Omental fat pad (tissue), 4 donors: ENCODE data around the gene SLC2A3. TPM values are rescaled to one million over a fixed set of nuclear protein-coding genes. Genes with fewer than 3 reads are reported as not detected.
"Not testable (repeated sequence)": the region's sequence is repeated elsewhere in the genome, so short reads cannot be mapped to it uniquely, and the experiment has no call there.

ENCODE experiments used
- ATAC-seq: fragments of 150-250 bp; one replicate; pipeline ENCODE4 v1.9.1; 2016; ENCODE audit warnings: mild to moderate bottlenecking, moderate library complexity; ENCODE audit not compliant: low FRiP score
- DNase-seq: peaks from one replicate; pipeline ENCODE4 v3.0.0-alpha.2; 2019; ENCODE audit warnings: low spot score
- total RNA-seq, 4 donors: library from RNA; depleted of rRNA; stranded (reverse); fragments of >200 nt; gene quantifications; one replicate each; pipeline ENCODE4 v1.1.0, GENCODE V29; 2016
- TF ChIP-seq, protein P1 (sequence below), 3 donors: fragments of 450-650 bp; IDR thresholded peaks; one replicate each; pipeline ENCODE4 v1.5.1; 2016 to 2017; ENCODE audit warnings: antibody characterized with exemption in 3 of 3, mild to moderate bottlenecking in 3 of 3, moderate library complexity in 2 of 3

SLC2A3 gene
- total RNA-seq, result 100 to 1,000 TPM in 3 of 4 donors, 10 to 100 TPM in 1; 72.5 to 156 (median 135) TPM

DNA sequence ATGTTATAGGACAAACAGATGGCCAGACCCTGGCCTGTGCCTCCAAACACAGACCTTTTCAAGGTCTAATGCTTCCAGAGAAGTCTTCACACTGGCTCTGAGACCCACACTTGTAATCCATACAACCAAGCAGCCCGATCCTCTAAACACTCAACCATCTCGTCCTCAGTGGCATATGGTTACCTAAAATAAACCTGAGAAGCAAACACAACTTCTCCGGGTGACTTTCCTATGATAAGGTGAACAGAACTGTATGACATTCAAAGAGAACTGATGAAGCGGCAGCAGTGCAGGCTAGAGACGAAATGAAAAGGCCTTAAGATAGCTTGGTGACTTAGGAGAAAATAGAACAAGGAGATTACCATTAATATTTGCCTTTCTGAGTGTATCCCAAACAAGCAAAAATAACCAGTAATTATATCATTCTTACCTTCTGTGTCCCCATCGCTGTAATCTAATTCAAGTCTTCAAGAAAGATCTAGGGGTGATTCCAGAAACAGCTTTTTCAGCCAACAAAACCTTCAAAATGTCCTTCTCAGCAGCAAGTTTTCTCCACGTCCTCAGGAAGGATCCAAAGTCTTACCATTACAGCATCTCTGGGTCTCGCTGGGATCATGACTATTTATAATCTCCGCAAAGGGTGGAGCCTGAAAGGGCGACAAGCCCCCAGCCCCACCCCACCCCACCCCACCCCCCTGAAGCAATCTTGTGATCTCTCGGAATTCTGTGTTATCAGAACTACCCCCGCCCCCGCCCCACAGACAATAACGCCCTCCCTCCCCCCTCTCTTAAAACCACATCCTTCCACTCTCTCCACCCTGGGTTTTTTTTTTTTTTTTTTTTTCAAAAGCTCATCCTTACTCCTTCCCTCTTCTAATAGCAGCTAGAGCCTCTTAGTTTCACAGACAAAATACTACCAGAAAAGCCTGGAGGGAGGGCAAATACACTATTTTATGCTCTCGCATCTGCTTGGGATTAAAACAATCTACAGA is at the start of gene SLC2A3:
Gene SLC2A3 (minus strand): TSS at position 598 of the 992 bp plus-strand sequence. CDS start 153 bp downstream, at position 445.
- no peak for DNase-seq
- TF ChIP-seq, protein P1, sequence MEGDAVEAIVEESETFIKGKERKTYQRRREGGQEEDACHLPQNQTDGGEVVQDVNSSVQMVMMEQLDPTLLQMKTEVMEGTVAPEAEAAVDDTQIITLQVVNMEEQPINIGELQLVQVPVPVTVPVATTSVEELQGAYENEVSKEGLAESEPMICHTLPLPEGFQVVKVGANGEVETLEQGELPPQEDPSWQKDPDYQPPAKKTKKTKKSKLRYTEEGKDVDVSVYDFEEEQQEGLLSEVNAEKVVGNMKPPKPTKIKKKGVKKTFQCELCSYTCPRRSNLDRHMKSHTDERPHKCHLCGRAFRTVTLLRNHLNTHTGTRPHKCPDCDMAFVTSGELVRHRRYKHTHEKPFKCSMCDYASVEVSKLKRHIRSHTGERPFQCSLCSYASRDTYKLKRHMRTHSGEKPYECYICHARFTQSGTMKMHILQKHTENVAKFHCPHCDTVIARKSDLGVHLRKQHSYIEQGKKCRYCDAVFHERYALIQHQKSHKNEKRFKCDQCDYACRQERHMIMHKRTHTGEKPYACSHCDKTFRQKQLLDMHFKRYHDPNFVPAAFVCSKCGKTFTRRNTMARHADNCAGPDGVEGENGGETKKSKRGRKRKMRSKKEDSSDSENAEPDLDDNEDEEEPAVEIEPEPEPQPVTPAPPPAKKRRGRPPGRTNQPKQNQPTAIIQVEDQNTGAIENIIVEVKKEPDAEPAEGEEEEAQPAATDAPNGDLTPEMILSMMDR (IDR thresholded peaks at IDR 0.05), result no peak

DNA sequence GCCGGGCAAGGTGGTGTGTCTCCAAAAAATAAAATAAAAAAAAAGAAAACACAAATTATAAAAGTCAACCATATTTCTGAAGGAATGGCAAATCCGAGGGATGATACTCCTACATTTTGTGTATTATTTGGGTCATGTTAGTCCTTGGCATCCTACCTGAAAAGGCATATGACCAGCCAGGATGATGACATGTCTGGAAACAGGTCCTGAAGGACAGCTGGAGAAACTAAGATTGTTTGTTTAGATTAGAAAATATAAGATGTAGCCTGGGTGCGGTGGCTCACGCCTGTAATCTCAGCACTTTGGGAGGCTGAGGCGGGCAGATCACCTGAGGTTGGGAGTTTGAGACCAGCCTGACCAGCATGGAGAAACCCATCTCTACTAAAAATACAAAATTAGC is 48.9 kb upstream of the SLC2A3 start:
- ATAC-seq, result no peak
- TF ChIP-seq, protein P1 (IDR thresholded peaks at IDR 0.05), result no peak

More for the DNA sequence above, at the start of gene SLC2A3:
- ATAC-seq, result peak; percentile 11

DNA sequence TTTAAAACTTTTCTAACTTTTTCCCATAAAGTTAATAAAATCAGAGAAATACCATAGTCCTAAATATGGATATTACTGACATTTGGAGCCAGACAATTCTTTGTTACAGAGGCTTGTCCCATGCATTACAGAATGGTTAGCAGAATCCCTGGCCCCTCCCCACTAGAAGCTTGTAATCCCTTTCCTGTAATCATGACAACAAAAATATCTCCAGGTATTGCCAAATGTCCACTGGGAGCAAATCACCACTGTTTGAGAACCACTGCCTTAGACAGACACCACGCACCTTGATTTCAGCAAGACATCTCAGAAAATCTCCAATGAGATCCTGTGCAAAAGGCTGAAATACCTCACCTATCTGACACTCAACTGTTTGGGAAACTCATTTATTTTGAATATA is 47.5 kb upstream of the SLC2A3 start:
- not testable (repeated sequence) for DNase-seq, ATAC-seq

More for the DNA sequence above, 48.9 kb upstream of the SLC2A3 start:
- no peak for DNase-seq

DNA sequence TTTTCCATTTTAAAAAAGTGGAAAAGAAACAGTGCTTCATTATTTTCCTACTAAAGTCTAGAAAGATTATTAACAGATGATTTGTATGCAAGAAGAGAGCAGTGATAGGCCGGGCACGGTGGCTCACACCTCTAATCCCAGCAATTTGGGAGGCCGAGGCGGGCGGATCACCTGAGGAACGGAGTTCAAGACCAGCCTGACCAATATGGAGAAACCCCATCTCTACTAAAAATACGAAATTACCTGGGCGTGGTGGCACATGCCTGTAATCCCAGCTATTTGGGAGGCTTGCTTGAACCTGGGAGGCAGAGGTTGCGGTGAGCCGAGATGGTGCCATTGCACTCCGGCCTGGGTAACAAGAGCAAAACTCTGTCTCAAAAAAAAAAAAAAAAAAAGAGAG is 47.0 kb upstream of the SLC2A3 start:
- not testable (repeated sequence) for ATAC-seq, DNase-seq

DNA sequence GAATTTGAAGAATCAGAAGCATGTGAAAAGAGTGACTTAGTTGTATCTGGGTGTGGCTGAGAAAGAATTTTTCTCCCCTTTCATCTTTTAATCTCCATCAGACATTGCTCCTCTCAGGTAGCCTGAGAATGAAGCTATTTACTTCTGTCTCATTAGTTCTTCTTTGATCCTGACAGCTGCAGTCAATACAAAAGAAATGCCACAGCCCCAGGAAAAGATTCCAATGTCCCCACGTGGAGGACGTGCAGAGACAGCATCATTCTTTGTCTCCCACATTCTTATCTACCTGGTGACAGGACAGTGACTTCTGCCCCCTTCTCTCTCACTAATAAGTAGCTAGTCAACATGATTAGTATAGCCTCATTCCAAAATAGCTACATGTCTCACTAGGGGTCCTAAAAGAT is 46.3 kb upstream of the SLC2A3 start:
- not testable (repeated sequence) for ATAC-seq, DNase-seq

DNA sequence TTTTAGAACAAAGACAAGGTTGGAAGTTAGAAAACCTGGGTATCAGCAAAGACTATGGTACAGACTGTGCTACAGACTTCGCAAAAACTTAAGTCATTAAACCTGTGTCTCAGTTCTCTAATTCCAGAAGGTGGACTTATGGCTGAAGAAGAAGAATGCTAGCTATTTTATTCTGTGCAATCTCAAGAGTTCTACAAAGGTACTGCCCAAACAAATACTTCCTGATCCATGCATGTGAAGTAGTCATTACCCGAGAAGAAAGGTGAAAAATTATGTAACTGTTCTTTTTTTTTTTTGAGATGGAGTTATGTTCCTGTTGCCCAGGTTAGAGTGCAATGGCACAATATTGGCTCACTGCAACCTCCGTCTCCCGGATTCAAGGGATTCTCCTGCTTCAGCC is 45.5 kb upstream of the SLC2A3 start:
- TF ChIP-seq, protein P1 (IDR thresholded peaks at IDR 0.05), result no peak
- ATAC-seq (no peak), DNase-seq (no peak)

DNA sequence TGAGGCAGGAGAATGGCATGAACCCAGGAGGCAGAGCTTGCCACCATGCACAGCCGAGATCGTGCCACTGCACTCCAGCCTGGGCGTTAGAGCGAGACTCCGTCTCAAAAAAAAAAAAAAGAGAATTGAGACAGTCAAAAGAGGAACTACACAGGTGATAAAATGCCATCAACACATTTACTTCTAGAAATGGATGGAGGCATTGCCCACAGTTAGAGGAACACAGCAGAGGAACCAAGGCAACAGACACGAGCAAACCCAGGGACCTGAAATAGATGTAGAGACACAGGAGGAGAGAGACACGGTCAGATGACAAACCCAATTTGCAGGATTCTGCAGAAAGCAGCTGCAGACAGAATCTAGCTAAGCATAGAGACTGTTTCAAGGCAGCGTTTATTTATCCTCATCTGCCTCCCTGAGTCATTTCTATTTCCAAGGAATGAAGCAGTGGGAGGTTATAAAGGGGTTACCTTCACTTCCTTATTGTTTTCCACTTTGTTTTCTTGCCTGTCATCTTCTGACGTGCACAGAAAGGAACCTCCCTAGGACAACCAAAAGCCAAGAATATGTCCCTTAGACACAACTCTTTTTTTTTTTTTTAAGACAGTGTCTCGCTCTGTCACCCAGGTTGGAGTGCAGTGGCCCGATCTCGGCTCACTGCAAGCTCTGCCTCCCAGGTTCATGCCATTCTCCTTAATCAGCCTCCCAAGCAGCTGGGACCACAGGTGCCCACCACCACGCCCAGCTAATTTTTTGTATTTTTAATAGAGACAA is 41.6 kb upstream of the SLC2A3 start:
- ATAC-seq, DNase-seq: not testable (repeated sequence)

DNA sequence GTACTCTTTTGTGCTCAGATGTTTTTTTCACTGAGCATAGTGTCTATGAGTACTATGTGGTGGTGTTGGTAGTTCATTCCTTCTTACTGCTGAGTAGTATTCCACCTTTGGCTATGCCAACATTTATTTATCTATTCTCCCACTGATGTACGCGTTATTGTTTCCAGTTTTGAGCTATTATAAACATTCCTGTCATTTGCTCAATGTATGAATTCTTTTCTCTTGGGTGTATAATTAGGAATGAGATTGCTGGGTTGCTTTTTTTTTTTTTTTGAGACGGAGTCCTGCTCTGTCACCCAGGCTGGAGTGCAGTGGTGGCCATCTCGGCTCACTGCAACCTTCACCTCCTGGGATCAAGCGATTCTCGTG is 37.5 kb upstream of the SLC2A3 start:
- DNase-seq (no peak), ATAC-seq (no peak)
- TF ChIP-seq, protein P1 (IDR thresholded peaks at IDR 0.05), result no peak
